GM12875 (cell line): ENCODE data around the gene DLG1.

ENCODE experiments used
- H3K4me3 ChIP-seq: one replicate; pipeline ENCODE4 v1.5.1; 2011; ENCODE audit warnings: low read depth, low read length, control low read depth
- CTCF ChIP-seq: IDR thresholded peaks from 2 replicates; pipeline ENCODE4 v1.5.1; 2011; ENCODE audit warnings: low read depth, mild to moderate bottlenecking, control low read depth, inconsistent platforms, low read length, moderate library complexity, borderline replicate concordance; ENCODE audit not compliant: insufficient read depth

Gene DLG1

GRCh38 chr3:197262709-197263108 lies 35.7 kb downstream of the DLG1 start:
- TF ChIP-seq CTCF = no peak
- no peak overlapping the region for H3K4me3 ChIP-seq

- H3K4me3 ChIP-seq = no peak overlapping the region
- TF ChIP-seq CTCF = no peak
These were observed 37.3 kb downstream of the DLG1 start for GRCh38 chr3:197261164-197261509.

- H3K4me3 ChIP-seq = no peak overlapping the region
- TF ChIP-seq CTCF = no peak
These were observed 37.8 kb downstream of the DLG1 start for GRCh38 chr3:197260491-197261163.

- no peak for TF ChIP-seq CTCF
- no peak overlapping the region for H3K4me3 ChIP-seq
These were observed 39.3 kb downstream of the DLG1 start for GRCh38 chr3:197259096-197259495.

- no peak for TF ChIP-seq CTCF
- no peak overlapping the region for H3K4me3 ChIP-seq
These were observed 40.1 kb downstream of the DLG1 start for GRCh38 chr3:197258168-197258755.

GRCh38 chr3:197257711-197258110 lies 40.7 kb downstream of the DLG1 start:
- H3K4me3 ChIP-seq = no peak overlapping the region
- TF ChIP-seq CTCF = no peak

- no peak overlapping the region for H3K4me3 ChIP-seq
- peak; percentile 20; the same call in 1 of the 2 replicates for TF ChIP-seq CTCF
These were observed 41.5 kb downstream of the DLG1 start for GRCh38 chr3:197256836-197257444.
